ENCODE results near the gene ARHGAP15.

Gene ARHGAP15

GRCh38 chr2:143160732-143161707 lies 31.8 kb downstream of the ARHGAP15 start:
- no peak for DNase-seq (ENCODE audit: low spot score)
- no peak for TF ChIP-seq CTCF (IDR thresholded peaks at IDR 0.05; ENCODE audit: extremely low read depth, missing control alignments)

- TF ChIP-seq CTCF (IDR thresholded peaks at IDR 0.05; ENCODE audit: extremely low read depth, missing control alignments) = peak; percentile 37
- DNase-seq (ENCODE audit: low spot score) = peak; percentile 18
Measured at GRCh38 chr2:143162123-143162837, 33.1 kb downstream of the ARHGAP15 start.

GRCh38 chr2:143162997-143163396 lies 33.8 kb downstream of the ARHGAP15 start:
- no peak for DNase-seq (ENCODE audit: low spot score)
- TF ChIP-seq CTCF (IDR thresholded peaks at IDR 0.05; ENCODE audit: extremely low read depth, missing control alignments) = no peak

- DNase-seq (ENCODE audit: low spot score) = no peak
- no peak for TF ChIP-seq CTCF (IDR thresholded peaks at IDR 0.05; ENCODE audit: extremely low read depth, missing control alignments)
Measured at GRCh38 chr2:143163499-143163898, 34.3 kb downstream of the ARHGAP15 start.

- TF ChIP-seq CTCF (IDR thresholded peaks at IDR 0.05; ENCODE audit: extremely low read depth, missing control alignments) = no peak
- DNase-seq (ENCODE audit: low spot score) = no peak
Measured at GRCh38 chr2:143165291-143165690, 36.1 kb downstream of the ARHGAP15 start.

GRCh38 chr2:143169105-143169504 lies 39.9 kb downstream of the ARHGAP15 start:
- DNase-seq (ENCODE audit: low spot score) = no peak
- no peak for TF ChIP-seq CTCF (IDR thresholded peaks at IDR 0.05; ENCODE audit: extremely low read depth, missing control alignments)

- TF ChIP-seq CTCF (IDR thresholded peaks at IDR 0.05; ENCODE audit: extremely low read depth, missing control alignments) = no peak
- DNase-seq (ENCODE audit: low spot score) = no peak
Measured at GRCh38 chr2:143171817-143172216, 42.6 kb downstream of the ARHGAP15 start.
